Measurements from ENCODE around the gene CXCL11. TPM values are rescaled to one million over a fixed set of nuclear protein-coding genes. Genes with fewer than 3 reads are reported as not detected.
A peak's percentile ranks its signal among the peaks of the same experiment; 100 is the strongest.

The CXCL11 gene
- total RNA-seq, 2 experiments from 2014 or later: not detected

- peaks cover 21% of the 10 kb centered on the region for H3K4me1 Mint-ChIP-seq (ENCODE audit: low read depth)
- POLR2A ChIA-PET: no interaction called here
- intact Hi-C loops (cut with micrococcal nuclease): no loop called here
- no peak for ATAC-seq
- peak overlapping the region; percentile 22 for H3K27ac Mint-ChIP-seq
- CTCF ChIA-PET: no interaction called here
- peaks cover 14% of the 10 kb centered on the region for H3K27me3 Mint-ChIP-seq
- H3K36me3 Mint-ChIP-seq (ENCODE audit: low read depth): no peaks in the 10 kb centered on the region
- TF ChIP-seq CTCF (IDR thresholded peaks at IDR 0.05): no peak
- H3K9me3 Mint-ChIP-seq: no peaks in the 10 kb centered on the region
- H3K4me3 Mint-ChIP-seq: peak overlapping the region; percentile 42
- no peak for DNase-seq
Measured at GRCh38 chr4:76028350-76028765, 7.5 kb downstream of the CXCL11 start.

- ATAC-seq (peak; percentile 45), DNase-seq (no peak)
- peaks cover 15% of the 10 kb centered on the region for H3K27me3 Mint-ChIP-seq
- no peaks in the 10 kb centered on the region for H3K36me3 Mint-ChIP-seq (ENCODE audit: low read depth)
- H3K9me3 Mint-ChIP-seq: no peaks in the 10 kb centered on the region
- TF ChIP-seq CTCF (IDR thresholded peaks at IDR 0.05): no peak
- H3K4me3 Mint-ChIP-seq: no peak overlapping the region
- no peak overlapping the region for H3K27ac Mint-ChIP-seq
- intact Hi-C loops (cut with micrococcal nuclease): no loop called here
- POLR2A ChIA-PET: interaction anchor here (0.7 to 1.2 kb wide), 2 partner anchors 14 to 35 kb away, joined by 3 to 4 read pairs; no protein-coding TSS in a partner anchor
- peaks cover 23% of the 10 kb centered on the region for H3K4me1 Mint-ChIP-seq (ENCODE audit: low read depth)
- CTCF ChIA-PET: interaction anchor here (0.8 to 2.8 kb wide), 5 partner anchors 12 to 77 kb away, joined by 3 to 15 read pairs (median 7); partner anchors contain the start of gene CXCL11
Measured at GRCh38 chr4:76024065-76024464, 11.8 kb downstream of the CXCL11 start.

- Mint-ChIP-seq H3K4me1 (ENCODE audit: low read depth) (peaks cover 19% of the 10 kb centered on the region), H3K9me3 (no peaks in the 10 kb centered on the region), H3K36me3 (ENCODE audit: low read depth) (no peaks in the 10 kb centered on the region), H3K27me3 (peaks cover 14% of the 10 kb centered on the region), H3K4me3 (no peak within 1 kb of the TSS), H3K27ac (no peak within 1 kb of the TSS)
- ChIA-PET CTCF (interaction anchor here (2.3 kb wide), 1 partner anchor 27 kb away, joined by 6 read pairs; no protein-coding TSS in a partner anchor), POLR2A (no interaction called here)
- DNase-seq (no peak), ATAC-seq (no peak)
- intact Hi-C loops (cut with micrococcal nuclease): no loop called here
- no peak for TF ChIP-seq CTCF (IDR thresholded peaks at IDR 0.05)
Measured at GRCh38 chr4:76023389-76023788, 12.5 kb downstream of the CXCL11 start, which contains the start of gene CXCL10. TSS of gene CXCL10 (minus strand) at chr4:76023497. CDS start at chr4:76023431, 66 bp downstream.

- Mint-ChIP-seq H3K4me3 (no peak overlapping the region), H3K4me1 (ENCODE audit: low read depth) (peaks cover 14% of the 10 kb centered on the region), H3K27me3 (peaks cover 14% of the 10 kb centered on the region), H3K27ac (no peak overlapping the region), H3K36me3 (ENCODE audit: low read depth) (no peaks in the 10 kb centered on the region), H3K9me3 (no peaks in the 10 kb centered on the region)
- ATAC-seq (no peak), DNase-seq (no peak)
- ChIA-PET POLR2A (no interaction called here), CTCF (interaction anchor here (2.3 kb wide), 1 partner anchor 27 kb away, joined by 6 read pairs; no protein-coding TSS in a partner anchor)
- intact Hi-C loops (cut with micrococcal nuclease): no loop called here
- no peak for TF ChIP-seq CTCF (IDR thresholded peaks at IDR 0.05)
Measured at GRCh38 chr4:76022677-76023076, 13.2 kb downstream of the CXCL11 start.

GRCh38 chr4:76022031-76022430, 13.8 kb downstream of the CXCL11 start:
- Mint-ChIP-seq H3K9me3 (no peaks in the 10 kb centered on the region), H3K4me1 (ENCODE audit: low read depth) (peaks cover 14% of the 10 kb centered on the region), H3K36me3 (ENCODE audit: low read depth) (no peaks in the 10 kb centered on the region), H3K27ac (no peak overlapping the region), H3K4me3 (no peak overlapping the region), H3K27me3 (peaks cover 12% of the 10 kb centered on the region)
- no peak for DNase-seq
- ChIA-PET CTCF (interaction anchor here (2.3 kb wide), 1 partner anchor 26 kb away, joined by 6 read pairs; no protein-coding TSS in a partner anchor), POLR2A (no interaction called here)
- TF ChIP-seq CTCF (IDR thresholded peaks at IDR 0.05): no peak
- intact Hi-C loops (cut with micrococcal nuclease): no loop called here
- ATAC-seq: no peak
